ENCODE measurements around the gene SLC9A5.

Gene SLC9A5

DNA sequence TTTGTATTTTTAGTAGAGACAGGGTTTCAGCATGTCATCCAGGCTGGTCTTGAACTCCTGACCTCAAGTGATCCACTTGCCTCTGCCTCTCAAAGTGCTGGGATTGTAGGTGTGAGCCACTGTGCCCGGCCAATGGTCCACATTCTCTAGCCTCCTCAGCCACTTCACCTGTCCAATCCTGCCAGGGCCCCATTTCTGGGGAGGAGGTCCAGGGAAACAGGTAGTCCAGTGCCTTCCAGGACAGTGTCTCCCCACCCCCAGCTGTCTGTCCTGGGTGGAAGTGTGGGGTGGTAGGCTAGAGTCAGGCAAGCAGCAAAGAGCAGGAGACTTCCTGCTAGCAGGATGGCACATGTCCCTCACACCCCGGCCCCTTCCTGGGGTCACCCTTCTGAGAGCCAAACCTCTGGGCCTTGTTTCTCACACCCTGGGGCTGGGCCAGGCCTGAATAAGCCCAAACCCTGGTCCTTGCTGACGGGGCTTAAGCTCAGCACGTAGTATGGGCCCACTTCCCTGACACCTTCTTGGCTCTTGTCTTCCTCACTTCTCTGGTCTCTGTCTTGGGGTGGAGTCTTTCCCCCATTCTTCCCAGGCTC is 6.5 kb upstream of the SLC9A5 start:
- Histone ChIP-seq H2BK12ac (ENCODE audit: low read length) (peak overlapping the region; percentile 86), H2BK120ac (ENCODE audit: insufficient read depth, low read length, poor library complexity) (peak overlapping the region; percentile 28), H3K36me3 (ENCODE audit: control insufficient read depth in 1 of 2, insufficient read depth in 2 of 2, low read length in 2 of 2) (peaks cover 13 to 14% of the 10 kb centered on the region in 2 experiments), H3K9me3 (ENCODE audit: insufficient read depth, low read depth, low read length) (no peaks in the 10 kb centered on the region), H2AK5ac (ENCODE audit: low read length) (peak overlapping the region; percentile 60), H2AFZ (ENCODE audit: insufficient read depth, low read length, poor library complexity) (peak overlapping the region; percentile 2), H3K4me1 (ENCODE audit: control insufficient read depth in 1 of 2, insufficient read depth in 2 of 2, low read length in 2 of 2) (peaks cover 44 to 50% of the 10 kb centered on the region in 2 experiments), H3K4ac (ENCODE audit: low read depth, low read length) (peak overlapping the region; percentile 11), H3K14ac (ENCODE audit: low read length) (peak overlapping the region; percentile 0), H3K4me3 (ENCODE audit: low read depth, low read length) (no peak overlapping the region), H3K79me2 (ENCODE audit: control insufficient read depth, insufficient read depth, low read length, poor library complexity) (peaks cover 5% of the 10 kb centered on the region), H3K18ac (ENCODE audit: low read length) (peak overlapping the region; percentile 17), H4K91ac (ENCODE audit: low read depth, low read length) (peak overlapping the region; percentile 97), H3K4me2 (ENCODE audit: low read length) (no peak overlapping the region), H2BK5ac (ENCODE audit: low read depth, low read length, poor library complexity) (peak overlapping the region; percentile 42), H4K8ac (ENCODE audit: low read depth, low read length) (no peak overlapping the region), H3K79me1 (ENCODE audit: low read length) (peaks cover 34% of the 10 kb centered on the region), H3K23ac (ENCODE audit: low read length) (no peak overlapping the region), H3K27me3 (ENCODE audit: insufficient read depth, low read length) (no peaks in the 10 kb centered on the region), H3K9ac (ENCODE audit: low read length) (no peak overlapping the region), H3K27ac (ENCODE audit: low read depth, low read length) (peak overlapping the region; percentile 95), H4K12ac (ENCODE audit: low read depth, low read length) (no peak overlapping the region)
- DNase-seq: no peak
- no CpG with 5 or more reads among the region's 4 CpGs for WGBS (ENCODE audit: extremely low coverage, insufficient coverage, insufficient read length)

DNA sequence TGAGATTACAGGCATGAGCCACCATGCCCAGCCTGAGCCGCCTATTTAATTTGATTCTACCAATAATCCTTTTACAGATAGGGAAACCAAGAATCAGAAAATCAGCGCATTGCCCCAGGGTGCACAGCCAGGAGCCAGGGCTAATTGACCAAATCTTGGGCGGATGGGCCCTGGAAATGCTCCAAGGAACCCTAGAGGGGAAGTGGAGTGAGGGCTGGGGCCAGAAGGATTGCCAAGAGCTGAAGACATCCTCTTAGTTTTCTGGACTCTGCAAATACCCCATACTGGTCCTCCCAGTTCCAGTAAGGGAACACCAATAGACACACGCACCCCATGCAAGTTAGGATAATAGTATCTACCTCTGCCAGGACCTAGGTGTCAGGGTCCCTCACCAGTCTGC is 5.3 kb upstream of the SLC9A5 start:
- no CpG with 5 or more reads among the region's 4 CpGs for WGBS (ENCODE audit: extremely low coverage, insufficient coverage, insufficient read length)
- H3K9me3 ChIP-seq (ENCODE audit: insufficient read depth, low read depth, low read length): no peaks in the 10 kb centered on the region

DNA sequence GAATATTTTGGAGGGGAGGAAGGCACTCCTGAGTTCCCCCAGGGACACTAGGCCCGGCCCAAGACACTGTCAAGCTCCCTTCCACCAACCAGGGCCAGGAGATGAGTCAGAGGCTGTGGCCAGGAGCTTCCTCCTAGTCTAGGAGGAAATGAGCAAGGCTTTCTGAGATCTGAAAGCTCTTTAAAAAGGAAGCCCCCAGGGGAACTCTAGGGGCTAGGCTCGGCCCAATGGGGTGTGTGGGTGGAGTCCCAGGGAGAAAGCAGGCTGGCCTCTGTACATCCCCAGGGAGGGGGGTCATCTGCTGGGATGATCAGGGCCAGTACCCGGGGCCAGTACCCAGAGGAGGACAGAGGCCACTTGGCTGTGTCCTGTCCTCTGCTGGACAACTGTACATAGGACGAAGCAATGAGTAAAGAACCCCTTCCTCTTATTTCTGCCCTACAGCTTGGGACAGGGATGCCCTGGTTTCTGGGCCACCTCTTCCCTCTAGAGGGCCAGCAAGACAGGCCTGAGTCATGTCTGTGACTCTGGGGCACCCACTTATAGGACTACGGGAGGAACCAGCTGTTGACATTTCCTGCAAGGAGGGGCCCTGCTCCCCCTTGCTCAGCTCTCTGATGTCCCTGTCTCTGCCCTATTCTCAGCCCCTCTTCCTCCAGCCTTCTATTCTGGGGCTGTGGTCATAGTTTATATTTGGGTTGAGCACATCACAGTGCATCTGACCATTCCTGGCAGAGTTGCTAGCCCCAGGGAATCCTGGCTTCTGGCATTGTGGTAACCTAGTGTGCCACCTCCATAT is 4.2 kb upstream of the SLC9A5 start:
- H3K18ac ChIP-seq (ENCODE audit: low read length): peak overlapping the region; percentile 74
- peak overlapping the region; percentile 64 for H4K8ac ChIP-seq (ENCODE audit: low read depth, low read length)
- no peaks in the 10 kb centered on the region for H3K9me3 ChIP-seq (ENCODE audit: insufficient read depth, low read depth, low read length)
- peak overlapping the region; percentile 36 for H2BK5ac ChIP-seq (ENCODE audit: low read depth, low read length, poor library complexity)
- H2AK5ac ChIP-seq (ENCODE audit: low read length): peak overlapping the region; percentile 77
- H4K91ac ChIP-seq (ENCODE audit: low read depth, low read length): peak overlapping the region; percentile 67
- H3K4me1 ChIP-seq (ENCODE audit: control insufficient read depth in 1 of 2, insufficient read depth in 2 of 2, low read length in 2 of 2): peaks cover 60 to 64% of the 10 kb centered on the region in 2 experiments
- H3K4ac ChIP-seq (ENCODE audit: low read depth, low read length): peak overlapping the region; percentile 9
- H3K4me2 ChIP-seq (ENCODE audit: low read length): no peak overlapping the region
- H3K23ac ChIP-seq (ENCODE audit: low read length): no peak overlapping the region
- H3K79me1 ChIP-seq (ENCODE audit: low read length): peaks cover 37% of the 10 kb centered on the region
- peak; percentile 60 to 61 for DNase-seq
- H3K27me3 ChIP-seq (ENCODE audit: insufficient read depth, low read length): peaks cover 20% of the 10 kb centered on the region
- no peak overlapping the region for H3K4me3 ChIP-seq (ENCODE audit: low read depth, low read length)
- H4K12ac ChIP-seq (ENCODE audit: low read depth, low read length): peak overlapping the region; percentile 40
- H3K36me3 ChIP-seq (ENCODE audit: control insufficient read depth in 1 of 2, insufficient read depth in 2 of 2, low read length in 2 of 2): no peaks in the 10 kb centered on the region
- H3K14ac ChIP-seq (ENCODE audit: low read length): peak overlapping the region; percentile 70
- H3K27ac ChIP-seq (ENCODE audit: low read depth, low read length): peak overlapping the region; percentile 40
- peak overlapping the region; percentile 43 for H2BK120ac ChIP-seq (ENCODE audit: insufficient read depth, low read length, poor library complexity)
- no CpG with 5 or more reads among the region's 5 CpGs for WGBS (ENCODE audit: extremely low coverage, insufficient coverage, insufficient read length)
- peaks cover 5% of the 10 kb centered on the region for H3K79me2 ChIP-seq (ENCODE audit: control insufficient read depth, insufficient read depth, low read length, poor library complexity)
- no peak overlapping the region for H3K9ac ChIP-seq (ENCODE audit: low read length)
- peak overlapping the region; percentile 63 for H2BK12ac ChIP-seq (ENCODE audit: low read length)
- H2AFZ ChIP-seq (ENCODE audit: insufficient read depth, low read length, poor library complexity): no peak overlapping the region

More for the DNA sequence above, 5.3 kb upstream of the SLC9A5 start:
- H2BK12ac ChIP-seq (ENCODE audit: low read length): peak overlapping the region; percentile 50
- H3K36me3 ChIP-seq (ENCODE audit: control insufficient read depth in 1 of 2, insufficient read depth in 2 of 2, low read length in 2 of 2): peaks cover 3 to 4% of the 10 kb centered on the region in 2 experiments
- no peak overlapping the region for H3K27ac ChIP-seq (ENCODE audit: low read depth, low read length)
- peak overlapping the region; percentile 67 for H4K91ac ChIP-seq (ENCODE audit: low read depth, low read length)
- no peak overlapping the region for H3K23ac ChIP-seq (ENCODE audit: low read length)
- H4K8ac ChIP-seq (ENCODE audit: low read depth, low read length): no peak overlapping the region
- H2BK120ac ChIP-seq (ENCODE audit: insufficient read depth, low read length, poor library complexity): peak overlapping the region; percentile 39
- H3K4me3 ChIP-seq (ENCODE audit: low read depth, low read length): no peak overlapping the region
- peak overlapping the region; percentile 11 for H2BK5ac ChIP-seq (ENCODE audit: low read depth, low read length, poor library complexity)
- no peak overlapping the region for H3K4ac ChIP-seq (ENCODE audit: low read depth, low read length)
- H3K4me1 ChIP-seq (ENCODE audit: control insufficient read depth in 1 of 2, insufficient read depth in 2 of 2, low read length in 2 of 2): peaks cover 53 to 57% of the 10 kb centered on the region in 2 experiments
- H3K9ac ChIP-seq (ENCODE audit: low read length): no peak overlapping the region
- H3K79me2 ChIP-seq (ENCODE audit: control insufficient read depth, insufficient read depth, low read length, poor library complexity): peaks cover 5% of the 10 kb centered on the region
- H3K14ac ChIP-seq (ENCODE audit: low read length): no peak overlapping the region
- no peak overlapping the region for H3K4me2 ChIP-seq (ENCODE audit: low read length)
- no peak for DNase-seq
- H3K79me1 ChIP-seq (ENCODE audit: low read length): peaks cover 35% of the 10 kb centered on the region
- H2AK5ac ChIP-seq (ENCODE audit: low read length): peak overlapping the region; percentile 81
- H3K18ac ChIP-seq (ENCODE audit: low read length): peak overlapping the region; percentile 16
- no peak overlapping the region for H2AFZ ChIP-seq (ENCODE audit: insufficient read depth, low read length, poor library complexity)
- H4K12ac ChIP-seq (ENCODE audit: low read depth, low read length): no peak overlapping the region
- H3K27me3 ChIP-seq (ENCODE audit: insufficient read depth, low read length): peaks cover 9% of the 10 kb centered on the region

DNA sequence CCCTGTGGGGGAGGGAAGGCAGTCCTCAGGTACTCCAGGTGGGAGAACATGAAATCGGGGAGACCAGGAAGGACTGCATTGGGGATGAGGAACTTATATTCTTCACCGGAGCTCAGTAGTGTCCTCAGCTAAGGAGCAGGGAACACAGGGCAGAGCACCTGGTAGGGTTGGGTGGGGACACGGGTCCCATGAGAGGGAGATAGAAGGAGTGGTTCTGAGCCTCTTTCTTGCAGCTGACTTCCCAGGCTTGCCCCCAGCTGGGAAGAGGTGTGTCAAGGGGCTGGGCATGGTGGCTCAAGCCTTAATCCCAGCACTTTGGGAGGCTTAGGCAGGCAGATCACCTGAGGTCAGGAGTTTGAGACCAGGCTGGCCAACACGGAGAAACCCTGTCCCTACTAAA is 3.6 kb upstream of the SLC9A5 start:
- peak overlapping the region; percentile 16 for H4K91ac ChIP-seq (ENCODE audit: low read depth, low read length)

More for the DNA sequence above, 3.6 kb upstream of the SLC9A5 start:
- Histone ChIP-seq H2BK120ac (ENCODE audit: insufficient read depth, low read length, poor library complexity) (peak overlapping the region; percentile 43), H3K36me3 (ENCODE audit: control insufficient read depth in 1 of 2, insufficient read depth in 2 of 2, low read length in 2 of 2) (no peaks in the 10 kb centered on the region), H3K4me1 (ENCODE audit: control insufficient read depth in 1 of 2, insufficient read depth in 2 of 2, low read length in 2 of 2) (peaks cover 60 to 64% of the 10 kb centered on the region in 2 experiments), H3K9ac (ENCODE audit: low read length) (no peak overlapping the region), H3K79me1 (ENCODE audit: low read length) (peaks cover 37% of the 10 kb centered on the region), H3K79me2 (ENCODE audit: control insufficient read depth, insufficient read depth, low read length, poor library complexity) (peaks cover 5% of the 10 kb centered on the region), H3K4me3 (ENCODE audit: low read depth, low read length) (no peak overlapping the region), H3K23ac (ENCODE audit: low read length) (no peak overlapping the region), H3K18ac (ENCODE audit: low read length) (peak overlapping the region; percentile 74), H3K4me2 (ENCODE audit: low read length) (no peak overlapping the region), H2AK5ac (ENCODE audit: low read length) (peak overlapping the region; percentile 75), H3K27ac (ENCODE audit: low read depth, low read length) (peak overlapping the region; percentile 93), H2AFZ (ENCODE audit: insufficient read depth, low read length, poor library complexity) (no peak overlapping the region), H3K27me3 (ENCODE audit: insufficient read depth, low read length) (peaks cover 26% of the 10 kb centered on the region), H3K9me3 (ENCODE audit: insufficient read depth, low read depth, low read length) (no peaks in the 10 kb centered on the region), H4K8ac (ENCODE audit: low read depth, low read length) (no peak overlapping the region), H2BK5ac (ENCODE audit: low read depth, low read length, poor library complexity) (no peak overlapping the region), H4K12ac (ENCODE audit: low read depth, low read length) (peak overlapping the region; percentile 7), H3K14ac (ENCODE audit: low read length) (peak overlapping the region; percentile 70), H2BK12ac (ENCODE audit: low read length) (peak overlapping the region; percentile 63), H3K4ac (ENCODE audit: low read depth, low read length) (peak overlapping the region; percentile 9)
- WGBS (ENCODE audit: extremely low coverage, insufficient coverage, insufficient read length): no CpG with 5 or more reads among the region's 4 CpGs
- DNase-seq: no peak
